Measurements from ENCODE around the gene FRMD5.

DNA sequence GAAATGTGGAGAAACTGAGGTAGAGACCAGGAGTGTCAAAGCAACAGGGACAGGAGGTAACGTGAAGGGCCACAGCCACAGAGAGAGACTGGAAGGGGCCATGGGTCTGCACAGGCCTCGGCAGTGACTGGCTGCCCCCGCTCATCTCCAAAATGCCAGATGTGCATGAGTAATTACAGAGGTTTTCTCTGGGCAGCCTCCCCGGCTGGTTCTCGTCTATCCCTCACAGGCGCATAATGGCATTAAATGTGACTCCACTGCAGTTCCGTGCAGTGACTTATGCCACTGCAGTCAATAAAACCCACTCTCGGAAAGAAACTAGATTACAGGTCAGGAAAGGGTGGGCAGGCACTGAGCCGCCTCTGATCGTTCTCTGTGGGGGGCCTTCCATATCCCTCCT, 293.6 kb downstream of the FRMD5 start:
- TF ChIP-seq, protein P1, sequence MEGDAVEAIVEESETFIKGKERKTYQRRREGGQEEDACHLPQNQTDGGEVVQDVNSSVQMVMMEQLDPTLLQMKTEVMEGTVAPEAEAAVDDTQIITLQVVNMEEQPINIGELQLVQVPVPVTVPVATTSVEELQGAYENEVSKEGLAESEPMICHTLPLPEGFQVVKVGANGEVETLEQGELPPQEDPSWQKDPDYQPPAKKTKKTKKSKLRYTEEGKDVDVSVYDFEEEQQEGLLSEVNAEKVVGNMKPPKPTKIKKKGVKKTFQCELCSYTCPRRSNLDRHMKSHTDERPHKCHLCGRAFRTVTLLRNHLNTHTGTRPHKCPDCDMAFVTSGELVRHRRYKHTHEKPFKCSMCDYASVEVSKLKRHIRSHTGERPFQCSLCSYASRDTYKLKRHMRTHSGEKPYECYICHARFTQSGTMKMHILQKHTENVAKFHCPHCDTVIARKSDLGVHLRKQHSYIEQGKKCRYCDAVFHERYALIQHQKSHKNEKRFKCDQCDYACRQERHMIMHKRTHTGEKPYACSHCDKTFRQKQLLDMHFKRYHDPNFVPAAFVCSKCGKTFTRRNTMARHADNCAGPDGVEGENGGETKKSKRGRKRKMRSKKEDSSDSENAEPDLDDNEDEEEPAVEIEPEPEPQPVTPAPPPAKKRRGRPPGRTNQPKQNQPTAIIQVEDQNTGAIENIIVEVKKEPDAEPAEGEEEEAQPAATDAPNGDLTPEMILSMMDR (IDR thresholded peaks at IDR 0.05) = no peak
- no peak for TF ChIP-seq EZH2 (IDR thresholded peaks at IDR 0.05; ENCODE audit: borderline replicate concordance, insufficient read depth, low read depth, low read length, poor library complexity, severe bottlenecking)
